ENCODE measurements around the gene OBSCN.

The OBSCN gene

DNA sequence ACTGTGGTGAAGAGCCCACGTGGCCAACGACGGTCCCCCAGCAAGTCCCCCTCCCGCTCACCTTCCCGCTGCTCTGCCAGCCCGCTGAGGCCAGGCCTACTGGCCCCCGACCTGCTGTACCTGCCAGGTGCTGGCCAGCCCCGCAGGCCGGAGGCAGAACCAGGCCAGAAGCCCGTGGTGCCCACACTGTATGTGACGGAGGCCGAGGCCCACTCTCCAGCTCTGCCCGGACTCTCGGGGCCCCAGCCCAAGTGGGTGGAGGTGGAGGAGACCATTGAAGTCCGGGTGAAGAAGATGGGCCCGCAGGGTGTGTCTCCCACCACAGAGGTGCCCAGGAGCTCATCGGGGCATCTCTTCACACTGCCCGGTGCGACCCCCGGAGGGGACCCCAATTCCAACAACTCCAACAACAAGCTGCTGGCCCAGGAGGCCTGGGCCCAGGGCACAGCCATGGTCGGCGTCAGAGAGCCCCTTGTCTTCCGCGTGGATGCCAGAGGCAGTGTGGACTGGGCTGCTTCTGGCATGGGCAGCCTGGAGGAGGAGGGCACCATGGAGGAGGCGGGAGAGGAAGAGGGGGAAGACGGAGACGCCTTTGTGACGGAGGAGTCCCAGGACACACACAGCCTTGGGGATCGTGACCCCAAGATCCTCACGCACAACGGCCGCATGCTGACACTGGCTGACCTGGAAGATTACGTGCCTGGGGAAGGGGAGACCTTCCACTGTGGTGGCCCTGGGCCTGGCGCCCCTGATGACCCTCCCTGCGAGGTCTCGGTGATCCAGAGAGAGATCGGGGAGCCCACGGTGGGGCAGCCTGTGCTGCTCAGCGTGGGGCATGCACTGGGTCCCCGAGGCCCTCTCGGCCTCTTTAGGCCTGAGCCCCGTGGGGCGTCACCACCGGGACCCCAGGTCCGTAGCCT is 152.0 kb downstream of the OBSCN start:
- DNase-seq (ENCODE audit: low spot score) = no peak

DNA sequence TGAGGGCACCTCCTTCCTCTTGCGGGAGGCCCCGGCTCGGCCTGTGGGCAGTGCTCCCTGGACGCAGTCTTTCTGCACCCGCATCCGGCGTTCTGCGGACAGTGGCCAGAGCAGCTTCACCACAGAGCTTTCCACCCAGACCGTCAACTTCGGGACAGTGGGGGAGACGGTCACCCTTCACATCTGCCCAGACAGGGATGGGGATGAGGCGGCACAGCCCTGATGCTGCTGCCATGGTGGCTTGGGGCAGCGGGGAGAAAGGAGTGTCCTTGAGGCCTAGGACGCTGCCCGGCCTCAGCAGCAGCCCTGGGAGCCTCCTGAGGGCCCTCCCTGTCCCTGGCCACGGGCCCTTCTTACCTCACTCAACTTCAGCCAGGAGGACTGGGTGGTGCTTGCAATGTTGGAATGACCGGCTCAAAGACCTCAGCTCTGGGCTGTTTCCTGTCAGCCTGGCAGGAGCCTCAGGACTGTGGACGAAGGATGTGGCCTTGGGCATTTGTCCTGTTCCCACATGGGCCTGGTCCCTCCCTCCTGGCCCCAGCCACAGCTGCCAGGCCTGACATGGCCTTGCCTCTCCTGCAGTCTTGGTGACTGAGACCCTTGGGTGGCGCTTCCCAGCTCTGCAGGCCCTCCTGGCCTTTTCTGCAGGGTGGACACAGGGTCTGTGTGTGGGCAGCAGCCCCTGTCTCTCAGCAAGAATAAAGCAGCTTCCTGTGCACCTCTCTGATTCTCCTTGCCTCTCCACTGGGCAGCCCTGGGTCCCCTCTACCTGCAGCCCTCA is 152.9 kb downstream of the OBSCN start:
- no peak for DNase-seq (ENCODE audit: low spot score)

DNA sequence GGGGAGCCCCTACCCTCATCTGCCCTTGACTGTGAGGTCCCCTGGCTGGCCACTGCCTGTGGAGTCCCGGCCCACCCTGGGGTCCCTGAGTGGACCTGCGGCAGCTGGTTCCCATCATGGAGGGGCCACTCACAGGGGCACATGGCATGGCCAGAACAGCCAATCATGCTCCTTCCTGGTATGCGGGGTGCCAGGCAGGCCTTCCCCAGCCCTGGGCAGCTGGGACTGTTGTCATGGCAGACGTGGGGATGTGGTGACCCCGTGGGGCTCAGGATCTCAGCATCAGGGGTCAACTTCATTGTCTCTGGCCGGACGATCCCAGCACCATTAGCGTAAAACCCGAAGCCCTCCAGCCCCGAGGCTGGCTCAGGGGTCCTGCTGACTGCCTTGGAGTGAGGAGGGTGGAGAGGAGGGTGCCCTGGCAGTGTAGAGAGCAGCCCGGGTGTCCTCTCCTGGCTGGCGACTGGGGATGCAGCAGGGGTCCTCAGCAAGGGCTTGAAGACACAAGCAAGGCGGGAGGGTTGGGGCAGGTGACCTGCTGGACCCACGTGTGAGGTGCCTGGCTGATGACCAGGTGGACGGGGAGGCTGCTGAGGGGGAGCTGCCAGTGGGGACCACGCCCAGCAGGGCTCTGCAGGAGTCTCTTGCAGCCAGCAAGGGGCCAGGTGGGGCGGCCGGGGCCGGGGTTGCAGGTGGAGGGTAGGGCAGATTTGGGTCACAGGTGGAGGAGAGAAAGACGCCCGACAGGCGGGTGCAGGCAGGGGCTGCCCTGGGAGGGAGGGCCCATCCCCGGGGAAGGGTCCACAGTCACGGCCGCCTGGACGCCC is 153.7 kb downstream of the OBSCN start:
- no peak for DNase-seq (ENCODE audit: low spot score)

DNA sequence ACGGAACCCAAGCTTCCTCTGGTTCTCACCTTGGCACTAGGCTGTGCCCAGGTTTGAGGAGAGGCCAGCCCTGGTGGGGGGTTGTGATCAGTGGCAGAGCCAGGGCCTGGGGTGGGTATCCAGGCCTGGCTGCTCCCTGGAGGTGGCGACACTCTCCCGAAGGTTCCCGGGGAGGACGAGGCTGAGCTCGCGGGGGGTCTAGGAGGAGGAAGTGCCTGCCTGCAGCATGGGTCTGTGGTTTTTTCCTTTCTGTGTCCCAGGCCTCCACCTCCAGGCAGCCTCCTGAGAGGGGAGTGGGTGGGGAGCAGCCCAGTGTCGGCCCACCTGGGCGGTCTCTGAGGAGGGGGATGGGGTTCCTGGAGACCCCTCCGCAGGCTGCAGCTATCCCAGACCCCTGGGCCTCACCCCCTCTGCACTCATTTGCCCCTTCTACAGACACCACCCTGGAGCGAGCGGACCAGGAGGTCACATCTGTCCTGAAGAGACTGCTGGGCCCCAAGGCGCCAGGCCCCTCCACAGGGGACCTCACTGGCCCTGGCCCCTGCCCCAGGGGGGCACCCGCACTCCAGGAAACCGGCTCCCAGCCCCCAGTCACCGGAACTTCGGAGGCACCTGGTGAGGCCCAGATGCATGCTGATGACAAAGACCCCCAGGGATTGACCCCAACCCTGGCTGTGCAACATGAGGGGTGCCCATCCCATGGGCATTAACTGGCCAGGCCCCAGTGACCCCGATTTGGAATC is 154.5 kb downstream of the OBSCN start:
- no peak for DNase-seq (ENCODE audit: low spot score)

DNA sequence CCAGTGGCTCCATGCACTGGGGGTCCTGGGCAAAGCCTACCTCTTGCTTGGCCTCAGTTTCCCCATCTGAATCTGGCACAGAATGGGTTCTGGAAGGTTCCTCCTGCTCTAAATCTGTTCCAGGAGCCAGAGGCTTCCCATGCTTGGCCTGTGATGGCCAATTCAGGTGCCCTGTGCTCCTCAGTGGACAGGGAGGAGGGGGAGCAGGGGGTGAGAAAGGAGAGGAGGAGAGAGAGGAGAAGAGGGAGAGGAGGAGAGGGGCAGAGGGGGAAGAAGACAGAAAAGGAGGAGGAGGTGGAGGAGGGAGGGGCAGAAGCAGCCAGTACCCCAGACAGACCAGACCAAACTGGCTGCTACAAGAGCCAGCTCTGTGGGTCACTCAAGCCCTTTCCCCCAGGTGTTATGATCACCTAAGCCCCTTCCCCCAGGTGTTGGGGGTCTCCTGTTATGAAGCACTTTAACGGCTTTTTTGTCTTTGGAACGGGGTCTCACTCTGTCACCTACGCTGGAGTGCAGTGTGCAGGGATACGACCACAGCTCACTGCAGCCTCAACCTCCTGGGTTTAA is 155.1 kb downstream of the OBSCN start:
- no peak for DNase-seq (ENCODE audit: low spot score)

DNA sequence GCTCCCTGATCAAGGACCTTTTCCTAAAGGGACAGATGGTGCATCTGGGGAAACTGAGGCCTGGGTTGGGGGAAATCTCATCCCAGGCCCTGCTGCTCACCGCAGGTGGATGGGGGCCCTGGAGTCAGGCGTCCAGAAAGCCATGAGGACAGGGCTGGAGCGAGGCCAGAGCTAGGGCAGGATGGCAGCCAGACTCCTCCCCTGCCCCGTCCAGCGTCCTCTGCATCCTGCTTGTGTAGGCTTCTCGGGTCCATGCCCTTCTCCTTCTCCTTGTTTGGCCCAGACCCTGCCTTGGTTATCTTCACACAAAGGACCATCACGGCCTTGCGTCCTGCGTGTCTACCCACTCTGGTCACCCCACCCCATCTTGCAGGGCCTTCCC is 155.8 kb downstream of the OBSCN start:
- DNase-seq (ENCODE audit: low spot score) = no peak

DNA sequence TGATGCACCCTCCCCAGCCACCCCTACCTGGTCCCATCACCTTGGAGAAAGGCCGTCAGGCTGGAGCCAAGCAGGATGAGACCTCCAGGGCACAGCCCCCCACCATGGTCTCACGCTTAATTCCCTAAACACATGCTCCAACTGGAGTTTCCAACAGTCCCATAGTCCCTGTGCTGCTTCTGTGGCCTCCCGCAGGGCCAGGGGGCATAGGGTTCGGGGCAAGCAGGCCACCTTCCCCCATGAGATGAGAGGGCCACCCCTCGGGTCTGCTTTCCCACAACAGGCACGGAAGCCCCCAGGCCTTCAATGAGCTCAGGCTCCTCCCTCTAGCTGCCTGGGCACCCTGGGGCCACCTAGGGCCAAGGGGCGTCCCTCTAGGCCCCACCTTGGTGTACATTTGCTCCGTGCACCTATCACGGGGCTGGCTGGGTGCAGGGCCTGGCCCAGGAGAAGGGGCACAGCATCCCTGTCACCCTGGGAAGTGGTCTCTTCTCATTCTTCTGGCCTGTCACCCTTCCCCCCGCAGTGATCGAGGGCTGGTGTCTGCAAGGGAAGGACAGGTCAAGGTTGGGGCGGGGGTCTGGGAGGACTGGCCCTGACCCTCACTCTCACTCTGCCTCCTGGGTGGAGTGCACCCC is 156.3 kb downstream of the OBSCN start:
- no peak for DNase-seq (ENCODE audit: low spot score)

DNA sequence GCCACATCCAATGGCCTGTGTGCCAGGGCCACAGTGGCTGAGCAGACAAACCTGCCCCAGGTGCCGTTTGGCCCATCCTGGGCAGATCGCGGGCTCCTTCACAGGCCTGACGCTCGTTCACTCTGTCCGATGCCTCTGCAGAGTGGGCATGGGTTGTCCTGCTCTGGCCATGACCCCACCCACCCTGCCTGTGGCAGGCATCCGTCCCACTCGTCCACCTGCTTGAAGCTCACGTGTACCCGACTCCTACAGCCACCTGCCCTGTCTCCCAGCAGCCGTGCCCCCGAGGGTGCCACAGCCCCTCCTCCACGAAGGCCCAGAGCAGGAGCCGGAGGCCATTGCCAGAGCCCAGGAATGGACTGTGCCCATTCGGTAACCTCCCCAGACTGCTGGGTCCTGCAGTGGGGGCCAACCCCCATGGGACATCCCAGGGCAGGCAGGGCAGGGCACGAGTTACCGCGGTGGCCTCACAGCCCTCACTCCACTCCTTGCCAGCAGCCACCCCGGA is 156.9 kb downstream of the OBSCN start:
- DNase-seq (ENCODE audit: low spot score) = no peak

DNA sequence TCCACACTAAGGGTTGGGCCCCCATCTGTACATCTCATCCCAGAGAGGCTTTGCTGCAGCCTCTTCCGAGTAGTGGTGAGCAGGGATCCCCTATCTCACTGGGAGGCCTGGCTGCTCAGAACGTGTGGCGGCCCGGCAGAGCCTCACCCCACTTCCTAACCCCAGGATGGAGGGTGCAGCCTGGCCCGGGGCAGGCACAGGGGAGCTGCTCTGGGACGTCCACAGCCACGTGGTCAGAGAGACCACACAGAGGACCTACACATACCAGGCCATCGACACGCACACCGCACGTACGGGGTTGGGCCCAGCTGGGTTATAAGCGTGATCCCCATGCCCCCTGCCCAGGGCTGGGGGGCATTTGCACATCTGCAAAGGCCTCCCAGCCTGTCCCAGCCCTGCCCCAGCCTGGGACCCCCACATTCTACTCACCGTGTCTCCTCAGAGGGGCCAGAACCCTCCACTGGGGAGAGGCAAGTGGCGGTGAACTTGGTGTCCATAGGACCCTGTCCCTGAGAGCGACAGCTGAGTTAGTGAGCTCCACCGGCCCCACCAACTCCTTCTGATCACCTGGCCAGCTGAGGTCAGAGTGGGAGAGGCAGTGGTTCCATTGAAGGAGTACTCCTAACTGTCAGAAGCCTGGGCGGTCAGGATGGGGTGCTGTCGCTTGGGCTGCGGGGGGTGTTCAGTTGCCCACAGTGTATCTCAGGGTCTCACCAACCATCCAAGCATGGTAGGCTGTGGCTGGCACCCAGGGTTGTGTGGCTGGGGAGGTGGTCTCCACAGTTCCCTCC is 157.6 kb downstream of the OBSCN start:
- DNase-seq (ENCODE audit: low spot score) = no peak

DNA sequence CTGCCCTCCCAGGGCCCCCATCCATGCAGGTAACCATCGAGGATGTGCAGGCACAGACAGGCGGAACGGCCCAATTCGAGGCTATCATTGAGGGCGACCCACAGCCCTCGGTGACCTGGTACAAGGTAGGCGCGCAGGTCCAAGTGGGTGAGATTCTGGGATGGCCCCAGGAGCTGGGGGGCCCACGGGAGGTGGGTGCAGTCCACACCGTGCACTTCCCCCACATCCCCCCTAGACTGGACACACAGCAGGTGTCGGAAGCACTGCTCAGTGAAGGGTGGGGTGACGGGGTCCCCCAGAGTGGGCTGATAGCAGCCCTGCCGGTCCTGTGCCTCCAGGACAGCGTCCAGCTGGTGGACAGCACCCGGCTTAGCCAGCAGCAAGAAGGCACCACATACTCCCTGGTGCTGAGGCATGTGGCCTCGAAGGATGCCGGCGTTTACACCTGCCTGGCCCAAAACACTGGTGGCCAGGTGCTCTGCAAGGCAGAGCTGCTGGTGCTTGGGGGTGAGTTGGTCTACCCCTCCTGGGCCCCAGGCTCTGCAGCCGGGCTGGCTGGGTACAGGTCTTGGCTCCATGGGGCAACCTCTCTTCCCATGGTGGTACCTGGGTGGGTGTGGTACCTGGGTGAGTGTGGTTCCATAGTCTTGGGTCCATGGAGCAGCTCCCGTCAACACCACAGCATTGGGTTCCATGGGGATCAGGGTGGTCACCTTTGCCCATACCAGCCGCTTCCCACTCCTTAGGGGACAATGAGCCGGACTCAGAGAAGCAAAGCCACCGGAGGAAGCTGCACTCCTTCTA is 158.4 kb downstream of the OBSCN start:
- no peak for DNase-seq (ENCODE audit: low spot score)

DNA sequence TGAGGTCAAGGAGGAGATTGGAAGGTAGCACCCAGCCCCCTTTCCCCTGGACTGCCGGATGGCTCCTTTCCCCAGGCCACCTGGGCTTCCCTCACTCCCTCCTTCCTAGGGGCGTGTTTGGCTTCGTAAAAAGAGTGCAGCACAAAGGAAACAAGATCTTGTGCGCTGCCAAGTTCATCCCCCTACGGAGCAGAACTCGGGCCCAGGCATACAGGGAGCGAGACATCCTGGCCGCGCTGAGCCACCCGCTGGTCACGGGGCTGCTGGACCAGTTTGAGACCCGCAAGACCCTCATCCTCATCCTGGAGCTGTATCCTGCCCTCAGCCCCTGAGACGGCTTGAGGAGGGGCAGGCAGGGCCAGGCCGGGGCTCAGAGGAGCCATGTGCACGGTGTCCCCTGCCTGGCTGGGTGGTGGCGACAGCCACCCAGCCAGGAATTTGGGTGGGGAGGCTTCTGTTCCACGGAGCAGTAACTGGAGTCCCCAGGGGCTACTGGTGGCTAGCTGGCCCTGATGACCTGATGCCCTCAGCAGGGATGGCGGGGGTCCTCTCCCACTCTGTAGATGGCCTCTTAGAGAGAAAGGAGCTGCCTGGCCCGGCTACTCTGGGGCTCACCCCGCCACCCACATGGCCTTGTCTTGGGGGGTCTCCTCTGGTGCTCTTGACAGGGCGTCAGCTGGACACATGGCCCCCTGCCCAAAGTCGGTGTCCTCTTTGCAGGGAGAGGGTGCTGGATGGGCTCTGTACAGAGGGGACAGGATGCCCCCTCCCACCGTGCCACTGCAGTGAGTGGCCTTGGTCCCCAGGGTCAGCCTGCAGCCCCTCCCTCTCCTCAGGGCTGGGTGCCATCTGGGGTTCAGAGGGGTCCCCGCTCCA is 159.3 kb downstream of the OBSCN start:
- no peak for DNase-seq (ENCODE audit: low spot score)

DNA sequence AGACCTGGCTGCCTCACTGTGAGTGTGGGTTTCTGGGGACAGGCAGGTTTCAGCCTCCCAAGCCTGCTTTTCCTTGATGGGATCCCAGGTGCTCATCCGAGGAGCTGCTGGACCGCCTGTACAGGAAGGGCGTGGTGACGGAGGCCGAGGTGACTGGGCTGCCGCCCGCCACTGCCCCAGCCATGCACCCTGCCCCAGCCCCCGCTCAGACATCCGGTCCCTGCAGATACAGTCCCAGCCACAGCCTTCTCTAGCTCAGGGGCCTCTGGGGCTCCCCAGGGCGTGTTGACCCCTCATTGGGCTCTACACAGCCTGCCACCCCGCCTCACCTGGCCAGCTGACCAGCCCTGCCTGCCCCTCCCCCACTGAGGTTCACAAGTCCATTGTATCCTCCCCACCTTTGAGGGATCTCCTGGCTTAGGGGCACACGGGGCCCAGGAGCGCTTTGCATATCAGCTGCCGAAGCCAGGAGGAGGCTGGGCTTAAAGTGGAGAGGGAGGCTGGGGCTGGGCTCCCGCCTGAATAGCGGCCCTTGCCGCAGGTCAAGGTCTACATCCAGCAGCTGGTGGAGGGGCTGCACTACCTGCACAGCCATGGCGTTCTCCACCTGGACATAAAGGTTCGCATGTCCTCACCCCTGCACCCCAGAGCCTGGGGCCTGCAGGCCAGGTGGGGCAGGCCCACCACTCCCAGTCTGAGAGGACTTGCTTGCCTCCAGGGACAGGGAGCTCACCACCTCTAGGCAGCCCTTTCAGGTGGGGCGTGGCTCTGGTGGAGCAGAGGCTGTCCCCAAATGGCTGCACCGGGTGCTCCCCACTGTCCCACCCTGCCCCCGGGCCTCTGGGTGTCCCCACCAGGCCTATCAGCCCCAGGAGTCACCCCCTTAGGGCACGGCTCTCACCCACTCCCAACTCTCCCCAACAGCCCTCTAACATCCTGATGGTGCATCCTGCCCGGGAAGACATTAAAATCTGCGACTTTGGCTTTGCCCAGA is 160.3 kb downstream of the OBSCN start:
- no peak for DNase-seq (ENCODE audit: low spot score)

DNA sequence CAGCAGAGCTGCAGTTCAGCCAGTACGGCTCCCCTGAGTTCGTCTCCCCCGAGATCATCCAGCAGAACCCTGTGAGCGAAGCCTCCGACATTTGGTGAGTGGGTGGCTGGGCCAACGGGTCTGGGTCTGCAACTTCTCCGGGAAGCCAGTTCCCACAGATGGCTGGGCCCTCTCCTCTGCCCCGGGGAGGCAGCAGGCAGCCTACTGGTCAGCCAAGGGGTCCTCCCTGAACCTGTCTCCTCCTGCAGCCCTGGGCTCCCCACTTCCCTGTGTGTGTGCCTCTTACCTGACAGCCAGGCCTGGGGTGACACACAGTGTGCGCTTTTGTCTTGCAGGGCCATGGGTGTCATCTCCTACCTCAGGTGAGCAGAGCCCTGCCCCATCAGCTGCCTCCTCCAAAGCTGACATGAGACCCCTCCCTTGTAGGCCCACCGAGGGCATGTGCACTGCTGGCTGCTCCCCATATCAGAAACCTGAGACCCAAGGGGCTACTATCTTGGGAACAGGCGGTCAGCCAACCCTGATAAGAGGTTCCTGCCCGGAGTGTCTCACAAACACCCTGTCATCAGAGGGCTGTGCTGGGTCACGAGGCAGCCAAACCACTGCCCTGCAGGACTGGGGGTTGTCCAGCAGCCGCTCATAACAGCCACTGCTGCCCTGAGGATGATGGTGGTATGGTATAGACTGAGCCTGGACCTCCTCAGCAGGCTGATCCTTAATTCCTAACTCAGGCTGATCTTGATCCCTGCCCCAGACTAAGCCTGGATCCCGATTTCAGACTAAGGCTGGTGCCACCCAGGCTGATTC is 161.2 kb downstream of the OBSCN start:
- DNase-seq (ENCODE audit: low spot score) = peak; percentile 6

DNA sequence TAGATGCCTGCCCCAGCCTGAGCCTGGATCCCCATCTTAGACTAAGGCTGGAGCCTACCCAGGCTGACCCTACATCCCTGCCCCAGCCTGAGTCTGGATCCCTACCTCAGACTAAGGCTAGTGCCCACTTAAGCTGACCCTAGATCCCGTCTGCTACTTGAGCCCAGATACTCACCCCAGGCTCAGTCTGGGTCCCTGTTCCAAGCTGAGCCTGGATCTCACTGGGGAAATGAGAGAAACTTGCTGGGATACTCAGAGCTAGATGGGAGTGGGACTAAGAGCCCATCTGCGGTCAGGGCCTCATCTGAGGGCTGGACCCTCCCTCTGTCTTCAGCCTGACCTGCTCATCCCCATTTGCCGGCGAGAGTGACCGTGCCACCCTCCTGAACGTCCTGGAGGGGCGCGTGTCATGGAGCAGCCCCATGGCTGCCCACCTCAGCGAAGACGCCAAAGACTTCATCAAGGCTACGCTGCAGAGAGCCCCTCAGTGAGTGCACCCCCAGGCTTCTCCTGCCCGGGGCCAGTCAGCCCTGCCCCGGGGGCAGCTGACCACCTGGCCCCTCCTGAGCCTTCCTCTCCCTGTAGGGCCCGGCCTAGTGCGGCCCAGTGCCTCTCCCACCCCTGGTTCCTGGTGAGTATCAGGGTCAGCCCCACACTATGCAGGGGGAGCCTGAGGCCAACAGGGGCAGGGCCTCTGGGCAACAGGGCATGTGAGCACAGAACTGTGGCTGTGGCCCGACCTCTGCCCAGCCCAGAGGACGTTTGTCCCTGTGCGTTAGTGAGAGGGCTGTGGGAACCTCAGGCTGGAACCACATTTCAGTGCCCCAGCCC is 162.0 kb downstream of the OBSCN start:
- DNase-seq (ENCODE audit: low spot score) = no peak

DNA sequence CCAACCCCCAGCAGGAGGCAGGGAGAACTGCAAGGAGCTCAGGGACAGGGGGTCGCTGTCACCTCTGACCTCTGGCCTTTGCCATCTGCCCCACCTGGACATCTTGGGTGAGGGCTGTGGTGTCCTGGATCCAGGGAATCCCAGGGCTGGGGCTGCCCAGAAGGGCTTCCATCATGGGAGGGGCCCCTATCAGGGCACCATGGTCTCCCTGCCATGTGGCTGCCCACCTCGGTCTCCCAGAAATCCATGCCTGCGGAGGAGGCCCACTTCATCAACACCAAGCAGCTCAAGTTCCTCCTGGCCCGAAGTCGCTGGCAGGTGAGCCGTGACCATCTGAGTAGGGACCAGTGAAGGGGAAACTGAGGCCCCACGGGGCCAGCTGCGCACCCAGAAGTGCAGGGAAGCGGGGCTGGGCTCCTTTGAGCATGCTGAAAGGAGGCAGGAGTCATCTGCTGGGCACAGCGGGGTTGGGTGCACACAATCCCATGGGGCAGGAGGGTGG is 162.6 kb downstream of the OBSCN start:
- DNase-seq (ENCODE audit: low spot score) = no peak
